ENCODE data around the gene MKI67. TPM values are rescaled to one million over a fixed set of nuclear protein-coding genes. Genes with fewer than 3 reads are reported as not detected.

The MKI67 gene
- total RNA-seq, 1 donor from 2014 or later = 0.39 TPM

DNA sequence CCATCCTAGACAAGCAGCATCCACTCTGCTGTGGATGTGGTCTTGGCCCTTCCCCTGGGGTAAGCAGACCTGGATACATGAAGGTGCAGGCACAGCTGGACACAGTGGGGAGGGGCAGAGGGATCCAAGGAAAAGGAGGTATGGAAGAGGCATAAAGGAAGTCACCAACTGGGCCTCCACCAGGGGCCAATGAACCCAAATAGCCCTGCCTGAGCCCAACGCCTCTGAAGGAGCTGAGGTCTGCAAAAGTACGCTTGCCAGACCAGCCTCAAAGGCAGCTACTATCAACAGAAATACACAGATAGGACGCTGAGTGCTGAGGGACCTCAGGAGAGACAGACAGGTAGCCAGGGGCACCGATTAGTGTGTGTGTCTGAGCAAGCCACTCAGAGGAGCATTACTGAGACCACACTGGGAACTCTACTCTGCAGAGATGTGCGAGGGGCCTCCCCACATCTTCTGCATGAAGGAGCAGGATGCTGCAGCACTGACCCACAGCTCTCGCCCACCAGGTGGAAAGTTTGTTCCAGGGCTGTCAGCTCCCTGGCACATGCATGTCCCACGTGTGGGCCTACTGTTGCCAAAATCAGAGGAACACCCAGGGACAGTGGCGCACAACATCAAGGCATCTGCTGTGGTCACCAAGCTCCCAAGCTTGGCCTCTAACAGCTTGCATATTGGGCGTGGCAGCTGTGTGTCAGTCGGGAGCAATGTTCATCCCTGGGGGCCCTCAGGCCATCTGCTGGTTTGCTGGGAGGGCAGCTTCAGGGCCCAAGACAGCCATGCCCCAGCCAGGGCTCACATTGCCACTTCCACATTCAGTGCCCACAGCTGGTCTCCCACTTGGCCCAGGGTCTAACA lies 40.0 kb downstream of the MKI67 start:
- DNase-seq (ENCODE audit: low spot score) = peak; percentile 69

DNA sequence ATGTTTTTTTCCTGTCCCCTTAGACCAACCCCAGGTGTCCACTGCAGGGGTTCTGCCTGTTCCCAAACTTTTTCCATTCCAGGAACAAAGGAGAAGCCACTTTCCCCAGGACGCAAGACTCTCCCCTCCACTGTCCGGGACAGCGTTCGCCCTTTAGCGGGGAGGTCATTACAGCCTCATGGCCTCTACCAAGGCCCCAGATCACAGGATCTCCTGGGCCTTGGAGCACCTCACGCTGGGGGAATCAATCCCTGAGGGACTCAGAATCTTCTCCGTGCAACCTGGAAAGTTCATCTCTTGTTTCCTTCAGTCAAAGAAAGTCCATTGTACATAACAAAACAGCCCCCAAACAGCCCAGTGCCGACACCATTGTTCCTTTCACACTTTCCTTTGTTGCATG lies 41.2 kb downstream of the MKI67 start:
- peak; percentile 55 for DNase-seq (ENCODE audit: low spot score)

DNA sequence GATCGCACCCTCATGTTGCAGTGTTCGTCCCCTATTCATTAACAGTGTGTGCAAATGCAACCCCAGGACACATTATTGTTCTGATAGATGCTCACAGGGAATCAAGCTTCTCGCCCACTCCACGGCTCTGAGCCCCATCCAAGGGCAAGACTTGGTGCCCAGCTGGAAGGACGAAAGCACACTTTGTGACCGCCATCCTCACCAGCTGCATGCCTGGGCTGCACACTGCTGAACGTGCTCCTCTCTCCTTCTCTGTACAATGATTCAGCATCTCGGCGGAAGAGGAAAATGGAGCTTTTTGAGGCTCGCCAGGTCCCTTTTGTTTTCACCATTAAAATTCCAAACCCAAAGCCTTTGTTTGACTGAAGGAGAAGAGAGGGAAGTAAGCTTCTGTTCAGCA lies 41.9 kb downstream of the MKI67 start:
- peak; percentile 55 for DNase-seq (ENCODE audit: low spot score)

DNA sequence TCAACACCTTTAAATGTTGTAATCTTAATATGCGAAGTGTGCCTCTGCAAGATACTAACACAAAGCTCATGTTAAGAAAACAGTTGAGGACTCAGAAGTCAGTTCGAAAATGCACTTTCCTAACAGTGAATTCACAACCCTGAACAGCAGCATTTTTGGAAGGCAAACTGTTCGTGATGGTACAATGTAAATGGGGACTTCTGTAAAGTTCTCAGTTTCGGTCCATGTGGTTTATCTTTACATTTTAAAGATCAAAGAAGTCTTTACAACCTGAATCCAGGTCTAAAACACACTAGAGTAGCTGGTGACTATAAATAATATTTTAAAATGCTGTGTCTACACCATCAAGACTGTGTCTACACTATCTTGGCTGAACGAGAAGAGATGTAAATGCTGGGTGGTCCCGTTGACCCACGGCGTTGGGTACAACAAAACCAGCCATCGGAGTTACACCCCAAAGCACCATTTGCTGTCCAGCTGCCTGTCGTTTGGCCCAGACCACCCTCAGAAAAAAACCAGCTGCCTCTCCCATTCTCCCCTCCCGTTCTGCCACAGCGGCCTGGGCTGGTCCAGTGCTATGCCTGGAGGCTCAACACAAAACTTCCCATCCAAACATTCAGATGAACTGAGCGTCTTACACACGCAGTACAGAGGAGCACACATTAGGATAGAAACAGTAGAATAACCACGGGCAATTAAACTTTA lies 42.9 kb downstream of the MKI67 start:
- peak; percentile 53 for DNase-seq (ENCODE audit: low spot score)

DNA sequence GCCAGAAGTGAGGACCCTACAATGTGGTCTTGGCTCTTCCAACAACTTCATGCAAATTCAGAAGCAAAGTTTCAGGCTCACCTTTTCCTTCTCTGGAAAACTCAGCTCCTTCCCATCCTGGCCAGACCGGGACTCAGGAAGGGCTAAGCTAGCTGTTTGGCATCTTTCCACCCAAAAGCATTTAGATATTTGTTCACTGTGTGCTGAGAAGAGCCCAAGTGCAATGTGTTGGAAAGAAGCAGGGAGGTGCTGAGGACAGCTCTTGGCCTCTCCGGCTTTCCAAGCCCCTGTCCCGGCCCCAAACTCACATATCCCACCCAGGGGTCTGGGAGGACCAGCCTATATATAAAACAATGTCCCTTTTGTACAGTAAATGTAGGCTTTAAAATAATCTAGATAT lies 44.5 kb downstream of the MKI67 start:
- DNase-seq (ENCODE audit: low spot score) = peak; percentile 11

DNA sequence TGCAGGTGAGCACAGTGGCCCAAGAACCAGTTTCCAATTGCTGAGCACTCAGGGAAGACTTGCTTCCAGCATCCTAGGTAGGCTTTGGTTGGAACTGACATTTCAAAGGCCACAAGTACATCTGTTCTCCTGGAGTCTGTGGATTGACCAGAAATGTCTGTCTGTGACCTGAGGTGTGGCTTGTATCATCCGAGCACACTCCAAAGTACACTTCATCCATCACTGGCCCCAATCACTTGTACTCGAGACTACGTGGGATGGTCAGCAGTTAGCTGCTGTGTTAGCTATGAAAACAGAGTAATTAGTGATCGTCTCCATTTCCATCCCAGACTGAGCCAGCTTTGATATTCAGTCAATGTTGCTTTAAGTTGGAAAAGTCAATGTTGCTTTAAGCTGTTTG lies 45.0 kb downstream of the MKI67 start:
- DNase-seq (ENCODE audit: low spot score) = peak; percentile 8

DNA sequence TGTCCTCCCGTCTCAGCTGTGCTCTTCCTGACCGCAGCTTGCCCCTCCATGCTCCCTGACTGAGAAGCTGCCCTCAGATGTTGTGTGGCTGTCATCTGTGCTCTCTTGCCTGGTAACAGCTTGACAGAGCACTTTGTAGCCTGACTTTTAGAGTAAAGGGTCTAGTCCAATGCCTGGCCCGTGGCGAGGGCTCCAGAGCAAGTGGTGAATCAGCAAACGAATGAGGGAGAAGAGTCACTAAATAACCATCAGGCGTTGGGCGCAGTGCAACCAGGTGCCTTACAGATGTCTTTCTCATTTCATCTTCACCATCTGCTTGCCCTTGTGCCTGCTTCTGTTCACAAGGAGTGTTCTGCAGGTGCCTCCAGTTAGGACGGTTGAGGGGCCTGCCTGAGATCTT lies 45.6 kb downstream of the MKI67 start:
- peak; percentile 60 for DNase-seq (ENCODE audit: low spot score)

DNA sequence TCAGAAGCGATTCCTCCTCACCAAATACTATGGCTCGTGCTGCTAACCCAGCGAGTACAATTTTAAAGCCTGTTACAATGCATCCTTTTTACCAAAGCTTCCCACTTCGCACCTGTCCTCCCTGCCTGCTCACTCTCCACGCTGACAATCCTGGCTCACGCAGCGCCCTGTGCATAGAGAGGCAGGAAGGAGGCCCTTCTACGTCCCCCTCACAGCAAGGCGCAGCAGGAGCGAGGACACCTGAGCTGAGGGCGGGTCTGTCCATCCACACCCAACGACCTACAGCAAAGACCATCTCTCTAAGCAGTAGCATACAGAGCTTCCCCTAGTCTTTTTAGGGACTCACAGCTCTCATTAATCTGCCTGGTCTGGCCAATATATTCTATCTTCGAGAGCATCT lies 46.0 kb downstream of the MKI67 start:
- peak; percentile 47 for DNase-seq (ENCODE audit: low spot score)

DNA sequence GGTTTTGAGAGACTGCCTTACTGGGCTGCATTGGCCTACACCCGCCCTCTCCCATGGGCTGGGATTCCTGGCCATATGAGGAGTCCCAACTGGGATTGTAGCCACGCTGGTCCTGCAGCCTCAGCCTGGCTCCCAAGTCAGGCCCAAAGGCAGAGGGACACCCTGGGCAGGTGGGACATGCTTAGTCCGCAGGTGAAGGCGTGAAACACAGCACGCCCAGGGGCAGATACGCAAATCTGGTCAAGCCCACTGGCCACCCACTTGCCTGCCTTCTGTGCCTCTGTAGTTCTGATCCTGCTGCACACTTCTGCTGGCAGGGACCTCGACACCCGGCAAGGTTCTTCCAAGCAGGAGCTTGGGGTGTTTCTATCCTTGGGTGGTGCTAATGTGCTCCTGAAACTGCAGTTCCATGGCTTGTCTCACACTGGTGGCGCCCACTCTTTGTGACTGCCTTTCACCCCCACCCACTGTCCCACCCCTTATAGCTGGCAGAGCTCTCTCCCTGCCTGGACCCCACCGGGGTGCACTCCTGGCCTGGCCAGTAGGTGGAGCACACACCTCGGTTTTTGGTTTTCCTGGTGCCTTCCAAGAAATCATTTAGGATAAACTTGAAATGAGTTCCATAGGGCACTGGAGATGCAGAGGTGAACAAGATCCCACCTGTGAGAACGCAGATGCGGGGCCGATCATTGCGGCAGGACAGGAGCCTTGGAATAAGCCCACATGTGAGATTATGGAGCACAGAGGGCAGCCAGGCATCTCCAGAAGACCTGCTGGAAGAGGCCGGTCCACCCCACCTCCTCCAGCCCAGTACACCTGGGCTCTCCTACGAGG lies 47.9 kb downstream of the MKI67 start:
- DNase-seq (ENCODE audit: low spot score) = peak; percentile 86

DNA sequence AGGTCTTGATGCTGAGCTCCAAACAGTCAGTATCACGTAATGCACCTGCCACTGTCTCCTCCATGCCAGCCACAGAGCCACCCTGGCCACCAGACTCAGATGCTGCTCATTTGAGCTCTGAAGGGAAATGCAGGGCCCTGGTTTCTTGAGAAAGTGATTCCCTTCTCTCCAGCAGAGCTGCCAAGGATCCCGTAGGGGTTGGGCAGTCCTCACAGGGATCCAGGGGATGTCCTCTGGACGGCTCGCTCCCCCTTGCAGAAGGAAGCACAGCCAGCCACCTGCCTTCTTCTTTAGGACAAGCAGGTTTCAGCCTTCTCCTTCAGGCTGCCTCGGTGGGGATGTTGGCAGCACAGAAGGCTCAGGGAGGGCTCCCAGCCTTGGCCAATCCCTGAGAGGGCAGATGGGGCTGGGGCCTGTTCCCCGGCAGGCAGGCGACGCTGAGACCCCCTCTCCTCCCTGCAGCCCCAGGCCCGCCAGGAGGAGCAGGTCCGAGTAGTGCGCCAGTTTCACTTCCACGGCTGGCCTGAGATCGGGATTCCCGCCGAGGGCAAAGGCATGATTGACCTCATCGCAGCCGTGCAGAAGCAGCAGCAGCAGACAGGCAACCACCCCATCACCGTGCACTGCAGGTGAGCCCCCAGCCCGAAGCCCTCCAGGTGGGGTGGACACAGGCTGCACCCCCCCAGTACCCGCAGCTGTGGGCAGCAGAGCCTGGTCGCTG lies 48.9 kb downstream of the MKI67 start:
- DNase-seq (ENCODE audit: low spot score) = peak; percentile 86

DNA sequence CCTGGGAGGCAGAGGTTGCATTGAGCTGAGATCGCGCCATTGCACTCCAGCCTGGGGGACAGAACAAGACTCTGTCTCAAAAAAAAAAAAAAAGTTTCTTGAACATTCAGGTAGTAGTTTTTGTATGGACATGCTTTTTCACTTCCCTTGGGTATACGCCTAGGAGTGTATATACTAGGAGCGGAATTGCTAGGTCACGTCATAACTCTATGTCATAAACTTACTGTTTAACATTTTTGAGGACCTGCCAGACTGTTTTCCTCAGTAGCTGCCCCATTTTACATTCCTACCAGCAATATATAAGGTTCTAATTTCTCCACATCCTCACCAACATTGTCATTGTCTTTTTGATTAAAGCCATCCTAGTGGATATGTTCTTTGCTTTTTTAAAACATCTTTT lies 51.6 kb downstream of the MKI67 start:
- no peak for DNase-seq (ENCODE audit: low spot score)

DNA sequence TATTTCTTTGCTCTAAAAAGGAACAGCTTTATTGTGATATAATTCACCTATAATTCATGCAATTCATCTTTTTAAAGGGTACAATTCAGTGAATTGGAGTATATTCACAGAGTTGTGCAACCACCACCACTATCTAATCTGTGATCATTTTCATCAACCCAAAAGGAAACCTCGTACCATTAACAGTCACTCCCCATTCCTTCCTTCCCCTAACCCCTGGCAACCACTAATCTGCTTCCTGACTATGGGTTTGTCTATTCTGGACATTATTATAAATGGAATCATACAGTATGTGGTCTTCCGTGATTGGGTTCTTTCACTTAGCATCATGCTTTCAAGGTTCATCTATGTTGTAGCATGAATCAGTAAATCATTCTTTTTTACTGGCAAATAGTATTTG lies 52.3 kb downstream of the MKI67 start:
- DNase-seq (ENCODE audit: low spot score) = no peak

DNA sequence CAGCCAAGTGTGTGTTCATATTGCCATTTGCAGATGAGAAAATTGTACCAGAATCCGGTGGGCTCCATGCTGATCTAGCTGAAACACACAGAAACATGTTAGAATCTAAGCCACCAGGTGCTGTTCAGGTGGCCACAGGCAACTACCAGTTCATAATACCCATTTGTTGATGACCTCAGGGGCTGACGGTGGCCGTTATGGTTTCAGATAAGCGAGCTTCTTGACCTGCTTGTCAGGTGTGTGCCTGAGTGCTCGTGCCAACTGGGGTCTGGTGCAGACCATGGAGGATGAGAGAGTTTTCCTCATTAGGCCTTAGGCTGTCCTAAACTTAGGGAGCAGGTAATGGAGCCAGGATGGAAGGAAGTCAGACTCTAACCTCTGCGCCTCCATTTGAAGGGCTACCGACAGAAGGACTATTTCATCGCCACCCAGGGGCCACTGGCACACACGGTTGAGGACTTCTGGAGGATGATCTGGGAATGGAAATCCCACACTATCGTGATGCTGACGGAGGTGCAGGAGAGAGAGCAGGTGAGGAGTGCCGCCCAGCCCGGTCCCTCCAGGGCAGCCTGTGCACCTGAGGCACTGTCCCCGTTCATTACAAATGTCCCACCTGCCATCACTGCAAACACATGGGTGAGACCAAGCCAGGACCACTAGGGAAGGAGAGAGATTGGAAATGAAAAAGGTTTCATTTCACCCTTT lies 53.1 kb downstream of the MKI67 start:
- DNase-seq (ENCODE audit: low spot score) = peak; percentile 69

DNA sequence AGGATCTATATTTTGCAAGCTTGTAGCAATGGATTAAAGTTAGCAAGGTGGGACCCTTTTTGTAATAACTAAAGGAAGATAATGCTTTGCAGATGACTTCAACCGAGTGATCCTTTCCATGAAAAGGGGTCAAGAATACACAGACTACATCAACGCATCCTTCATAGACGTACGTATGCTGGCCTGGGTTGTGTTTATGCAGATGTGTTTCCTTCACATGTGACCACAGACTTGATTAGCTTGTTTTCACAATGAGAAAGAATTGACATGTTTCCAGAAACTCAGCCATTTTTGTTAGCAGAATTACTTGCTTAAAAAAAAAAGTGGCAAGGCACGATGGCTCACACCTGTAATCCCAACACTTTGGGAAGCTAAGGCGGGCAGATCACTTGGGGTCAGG lies 54.2 kb downstream of the MKI67 start:
- no peak for DNase-seq (ENCODE audit: low spot score)

DNA sequence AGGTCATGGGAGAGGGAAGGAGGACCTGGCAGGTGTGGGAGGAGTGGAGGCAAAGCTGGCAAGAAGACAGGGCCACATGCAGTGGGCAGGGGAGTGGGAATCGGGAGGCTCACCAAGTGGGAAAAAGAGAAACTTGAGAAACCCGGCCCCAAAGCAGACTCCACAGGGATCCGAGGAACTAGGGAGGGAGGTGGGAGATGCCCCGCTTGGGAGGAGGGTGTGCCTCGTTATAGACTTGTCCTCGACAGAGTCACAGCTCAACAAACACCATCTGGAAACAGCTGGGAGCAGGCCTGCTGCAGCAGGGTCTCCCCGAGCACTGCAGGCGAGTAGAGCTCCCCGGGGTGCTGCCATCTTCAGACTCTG lies 54.8 kb downstream of the MKI67 start:
- DNase-seq (ENCODE audit: low spot score) = peak; percentile 81

DNA sequence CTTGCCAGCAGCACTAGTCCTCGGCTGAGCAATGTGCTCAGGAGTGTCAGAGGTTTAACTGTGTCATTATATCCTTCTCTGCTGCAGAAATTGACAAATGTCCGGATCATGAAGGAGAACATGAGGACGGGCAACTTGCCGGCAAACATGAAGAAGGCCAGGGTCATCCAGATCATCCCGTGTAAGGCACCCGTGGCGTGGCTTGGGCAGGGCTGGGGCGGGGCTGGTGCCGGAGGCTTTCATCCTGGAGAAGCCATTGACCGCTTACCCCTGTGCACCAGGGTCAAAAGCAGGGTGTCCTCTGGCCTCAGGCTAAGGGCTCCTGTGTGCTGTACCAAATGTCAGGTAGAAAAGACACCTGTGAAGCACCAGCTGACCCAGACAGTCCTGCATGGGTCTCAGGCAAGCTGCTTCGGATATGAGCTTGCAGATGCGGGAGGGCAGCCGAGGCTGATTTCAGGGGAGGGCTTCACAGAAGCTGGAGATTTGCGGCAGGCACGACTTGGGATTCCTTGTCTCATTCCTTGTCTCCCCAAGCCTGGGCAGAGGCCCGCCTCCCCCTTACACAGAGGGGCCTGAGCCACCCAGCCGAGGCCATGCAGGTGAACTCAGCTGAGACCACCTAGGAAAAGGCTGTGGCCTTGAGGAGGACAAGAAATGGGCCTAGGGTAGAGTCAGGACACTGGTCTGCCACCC lies 55.4 kb downstream of the MKI67 start:
- DNase-seq (ENCODE audit: low spot score) = peak; percentile 83

DNA sequence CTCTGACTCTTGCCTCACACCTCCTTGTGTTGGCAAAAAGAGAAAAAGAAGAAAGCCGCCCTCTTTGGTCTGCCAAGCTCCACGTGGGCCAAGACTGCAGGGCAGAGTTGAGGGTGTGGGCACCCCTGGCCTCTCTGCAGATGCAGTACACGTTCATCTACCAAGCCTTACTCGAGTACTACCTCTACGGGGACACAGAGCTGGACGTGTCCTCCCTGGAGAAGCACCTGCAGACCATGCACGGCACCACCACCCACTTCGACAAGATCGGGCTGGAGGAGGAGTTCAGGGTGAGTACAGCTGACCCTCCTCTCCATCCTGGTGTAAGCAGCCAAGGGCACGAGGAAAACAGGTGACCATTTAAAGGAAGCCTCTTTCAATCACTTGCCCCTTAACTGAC lies 56.1 kb downstream of the MKI67 start:
- DNase-seq (ENCODE audit: low spot score) = peak; percentile 43

DNA sequence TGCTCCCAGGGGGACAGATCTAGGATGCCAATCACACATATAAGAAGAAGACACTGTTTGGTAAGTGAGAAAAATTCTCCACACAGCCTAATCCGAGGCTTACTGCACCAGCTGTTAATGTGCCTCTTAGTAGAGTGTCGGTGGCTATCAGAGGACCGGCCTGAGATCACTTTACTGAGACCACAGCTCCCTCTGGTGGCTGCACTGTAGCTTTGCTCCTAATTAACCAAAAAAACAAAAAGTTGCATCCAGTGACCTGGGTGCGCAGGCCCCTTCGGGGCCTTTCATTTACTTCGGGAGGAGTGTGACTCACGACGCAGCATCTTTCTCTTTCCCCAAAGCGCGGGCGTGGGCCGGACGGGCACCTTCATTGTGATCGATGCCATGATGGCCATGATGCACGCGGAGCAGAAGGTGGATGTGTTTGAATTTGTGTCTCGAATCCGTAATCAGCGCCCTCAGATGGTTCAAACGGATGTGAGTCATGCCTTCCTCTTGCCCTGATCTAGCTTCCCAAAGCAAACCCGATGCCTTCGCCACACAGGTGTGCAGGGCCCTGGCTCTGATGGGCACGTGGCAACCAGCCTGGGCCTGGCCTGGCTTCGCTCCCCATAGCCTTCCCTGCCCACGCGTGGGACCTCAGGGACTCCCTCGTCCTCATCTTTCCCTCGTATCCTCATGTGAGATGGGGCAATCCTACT lies 56.7 kb downstream of the MKI67 start:
- DNase-seq (ENCODE audit: low spot score) = peak; percentile 91
